GM19468 (cell line): ENCODE measurements around the gene ZDHHC14.
"Not testable (repeated sequence)": the region's sequence is repeated elsewhere in the genome, so short reads cannot be mapped to it uniquely, and the experiment has no call there.

Experiments used
- ATAC-seq: cut with Tn5 transposase; IDR thresholded peaks from one replicate; pipeline ENCODE4 v1.9.1; 2021; ENCODE audit warnings: mild to moderate bottlenecking, moderate library complexity, moderate number of reproducible peaks; ENCODE audit not compliant: unreplicated experiment; ENCODE audit errors: extremely low read depth

Gene ZDHHC14

GRCh38 chr6:157461000-157461915 is 80.3 kb downstream of the ZDHHC14 start:
- ATAC-seq, result peak; percentile 34

GRCh38 chr6:157462956-157463742 is 82.2 kb downstream of the ZDHHC14 start:
- no peak for ATAC-seq

DNA sequence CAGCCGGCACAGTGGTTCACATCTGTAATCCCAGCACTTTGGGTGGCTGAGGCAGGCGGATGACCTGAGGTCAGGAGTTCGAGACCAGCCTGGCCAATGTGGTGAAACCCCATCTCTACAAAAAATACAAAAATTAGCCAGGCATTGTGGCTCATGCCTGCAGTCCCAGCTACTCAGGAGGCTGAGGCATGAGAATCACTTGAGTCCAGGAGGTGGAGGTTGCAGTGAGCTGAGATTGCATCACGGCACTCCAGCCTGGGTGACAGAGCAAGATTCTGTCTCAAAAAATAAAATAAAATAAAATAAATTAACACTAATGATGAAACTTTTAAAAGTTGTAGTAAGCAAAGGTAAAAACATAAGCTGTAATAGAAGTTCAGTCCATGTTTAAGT is 82.7 kb downstream of the ZDHHC14 start:
- not testable (repeated sequence) for ATAC-seq

- peak; percentile 14 for ATAC-seq
These were observed 83.9 kb downstream of the ZDHHC14 start for GRCh38 chr6:157464653-157465535.

DNA sequence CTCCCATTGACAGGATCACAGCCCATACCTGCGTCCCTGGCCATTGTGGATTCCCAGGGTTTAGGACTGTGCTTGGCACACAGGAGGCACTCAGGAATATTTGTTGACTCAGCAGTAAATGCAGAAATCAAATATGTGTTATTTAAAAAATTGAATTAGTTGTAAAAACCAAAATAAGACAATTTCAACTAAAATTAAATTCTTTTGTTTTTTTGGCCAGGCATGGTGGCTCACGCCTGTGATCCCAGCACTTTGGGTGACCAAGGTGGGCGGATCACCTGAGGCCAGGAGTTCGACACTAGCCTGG is 85.3 kb downstream of the ZDHHC14 start:
- no peak for ATAC-seq

DNA sequence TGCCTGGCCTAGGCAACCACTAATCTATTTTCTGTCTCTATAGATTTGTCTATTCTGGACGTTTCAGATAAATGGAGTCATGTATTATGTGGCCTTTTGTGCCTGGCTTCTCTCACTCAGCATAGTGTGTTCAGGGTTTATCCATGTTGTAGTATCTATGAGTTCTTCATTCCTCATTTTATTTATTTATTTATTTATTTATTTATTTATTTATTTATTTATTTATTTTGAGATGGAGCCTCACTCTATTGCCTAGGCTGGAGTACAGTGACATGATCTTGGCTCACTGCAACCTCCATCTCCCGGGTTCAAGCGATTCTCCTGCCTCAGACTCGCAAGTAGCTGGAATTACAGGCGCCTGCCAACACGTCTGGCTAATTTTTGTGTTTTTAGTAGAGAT is 86.3 kb downstream of the ZDHHC14 start:
- ATAC-seq, result not testable (repeated sequence)

DNA sequence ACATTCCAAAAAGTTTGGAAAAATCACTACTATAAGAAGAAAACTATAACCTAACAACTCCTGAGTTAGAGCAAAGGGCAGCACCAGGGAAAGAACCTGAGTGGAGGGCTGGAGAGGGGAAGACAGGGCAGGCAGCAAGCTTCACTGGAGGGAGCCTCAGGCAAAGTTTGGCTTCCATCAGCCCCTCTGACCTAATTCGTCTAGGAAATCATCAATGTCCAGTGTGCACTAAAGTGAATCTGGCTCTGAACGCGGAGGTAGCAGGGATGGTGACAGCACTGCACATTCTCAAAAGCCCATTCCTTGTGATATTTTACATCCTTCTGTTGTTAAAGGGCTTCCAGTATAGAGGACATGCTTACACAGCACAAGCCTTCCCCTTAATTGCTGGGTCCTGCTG is 87.1 kb downstream of the ZDHHC14 start:
- ATAC-seq, result no peak

DNA sequence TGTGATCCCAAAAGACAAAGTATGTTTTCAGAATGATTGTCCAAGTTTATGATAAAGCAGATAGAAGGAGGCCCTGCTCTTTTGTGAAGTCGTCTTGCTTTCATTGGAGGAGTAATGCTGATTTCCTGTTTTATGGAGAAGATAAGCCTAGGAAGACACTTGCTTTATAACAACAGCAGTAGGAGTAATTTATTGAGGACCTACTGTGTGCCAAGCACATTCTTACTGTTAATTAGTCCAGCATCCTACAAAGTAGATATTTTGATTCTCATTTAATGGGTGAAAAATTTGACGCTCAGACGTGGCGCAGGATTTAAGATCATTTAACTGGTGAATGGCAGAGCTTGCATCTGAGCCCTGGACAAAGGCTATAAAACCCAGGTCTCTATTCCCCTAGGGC is 87.6 kb downstream of the ZDHHC14 start:
- ATAC-seq, result no peak

GRCh38 chr6:157469378-157469777 is 88.4 kb downstream of the ZDHHC14 start:
- no peak for ATAC-seq

GRCh38 chr6:157471077-157471686 is 90.2 kb downstream of the ZDHHC14 start:
- ATAC-seq, result no peak

GRCh38 chr6:157471895-157472686 is 91.1 kb downstream of the ZDHHC14 start:
- ATAC-seq, result no peak

GRCh38 chr6:157476797-157477196 is 95.8 kb downstream of the ZDHHC14 start:
- ATAC-seq, result no peak

- ATAC-seq, result no peak
These were observed 97.9 kb downstream of the ZDHHC14 start for GRCh38 chr6:157478926-157479325.

- ATAC-seq, result no peak
These were observed 98.7 kb downstream of the ZDHHC14 start for GRCh38 chr6:157479464-157480303.

GRCh38 chr6:157481189-157481864 is 100.3 kb downstream of the ZDHHC14 start:
- no peak for ATAC-seq

DNA sequence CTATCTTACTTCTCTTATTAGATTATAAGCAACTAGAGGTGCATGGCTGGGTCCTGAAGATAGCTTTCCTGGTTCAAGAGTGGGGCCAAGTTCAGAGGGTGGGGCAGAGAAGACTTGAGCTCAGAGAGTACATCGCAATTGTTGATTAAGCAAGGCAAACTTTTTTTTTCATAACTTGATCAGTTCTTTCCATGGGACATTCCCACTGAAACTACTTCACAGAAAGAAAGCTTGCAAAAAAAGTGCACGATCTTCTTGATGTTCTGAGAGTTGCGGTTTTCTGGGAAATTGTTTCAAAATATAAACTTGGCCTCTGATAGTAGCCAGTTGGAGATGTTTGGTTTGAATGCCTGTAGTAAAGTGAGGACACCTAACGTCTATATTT is 100.9 kb downstream of the ZDHHC14 start:
- no peak for ATAC-seq

- ATAC-seq, result no peak
These were observed 102.8 kb downstream of the ZDHHC14 start for GRCh38 chr6:157483770-157484169.

GRCh38 chr6:157484181-157484580 is 103.2 kb downstream of the ZDHHC14 start:
- ATAC-seq, result no peak
